Activated CD4-positive, CD25-positive, alpha-beta regulatory T cell (primary cell): Measurements from ENCODE around the gene BPTF.
"Not testable (repeated sequence)": the region's sequence is repeated elsewhere in the genome, so short reads cannot be mapped to it uniquely, and the experiment has no call there.

Experiments used
- DNase-seq, 4 experiments: peaks; one replicate each; lab custom pipeline; 2025; lab: John Stamatoyannopoulos, UW

Gene BPTF

DNA sequence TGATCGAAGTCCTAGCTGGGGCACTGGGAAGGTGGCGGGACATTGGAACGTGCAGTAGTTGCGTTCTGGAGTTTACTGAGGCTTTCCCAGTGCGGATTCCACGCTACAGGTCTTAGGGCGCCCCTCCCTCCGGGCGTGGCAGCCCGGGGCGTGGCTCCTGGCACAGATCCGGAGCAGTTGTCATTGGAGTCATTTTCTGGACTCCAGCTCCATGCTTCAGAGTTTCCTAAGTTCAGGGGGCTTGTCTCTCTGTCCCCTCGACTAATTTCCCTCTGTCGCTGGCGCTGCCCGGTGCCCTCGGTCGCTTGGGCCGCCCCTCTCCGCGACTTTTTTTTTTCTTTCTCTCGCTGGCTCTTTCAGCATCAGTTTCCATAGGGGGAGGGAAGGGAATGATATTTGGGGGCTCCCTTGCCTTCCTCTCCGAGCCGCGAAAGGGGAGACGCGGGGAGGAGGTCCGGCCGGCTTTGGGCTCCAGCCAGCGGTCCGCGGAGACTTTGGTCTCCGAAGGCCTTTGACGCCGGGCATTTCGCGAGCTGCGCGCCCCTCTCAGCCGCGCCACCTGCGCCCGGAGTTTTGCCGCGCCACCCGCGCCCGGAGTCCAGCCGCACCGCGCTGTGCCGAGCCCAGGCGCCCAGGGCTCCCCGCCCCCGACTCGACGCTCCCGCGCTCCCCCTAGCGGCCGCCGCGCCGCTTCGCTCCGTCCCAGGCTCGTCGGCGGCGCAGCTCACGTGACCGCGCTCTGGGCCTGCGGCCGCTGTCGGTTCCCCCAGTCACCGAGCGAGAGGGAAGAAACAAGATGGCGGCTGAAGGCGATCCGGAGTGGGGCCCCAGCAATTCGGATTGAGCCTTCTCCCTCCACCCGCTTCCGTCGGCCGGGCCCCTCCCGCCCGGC lies at the start of gene BPTF:
Gene BPTF, plus strand, starts transcription at position 769 of the 892 bp plus-strand sequence. CDS start 222 bp downstream, outside the sequence.
- peak; percentile 80 to 86 (median 84) for DNase-seq

DNA sequence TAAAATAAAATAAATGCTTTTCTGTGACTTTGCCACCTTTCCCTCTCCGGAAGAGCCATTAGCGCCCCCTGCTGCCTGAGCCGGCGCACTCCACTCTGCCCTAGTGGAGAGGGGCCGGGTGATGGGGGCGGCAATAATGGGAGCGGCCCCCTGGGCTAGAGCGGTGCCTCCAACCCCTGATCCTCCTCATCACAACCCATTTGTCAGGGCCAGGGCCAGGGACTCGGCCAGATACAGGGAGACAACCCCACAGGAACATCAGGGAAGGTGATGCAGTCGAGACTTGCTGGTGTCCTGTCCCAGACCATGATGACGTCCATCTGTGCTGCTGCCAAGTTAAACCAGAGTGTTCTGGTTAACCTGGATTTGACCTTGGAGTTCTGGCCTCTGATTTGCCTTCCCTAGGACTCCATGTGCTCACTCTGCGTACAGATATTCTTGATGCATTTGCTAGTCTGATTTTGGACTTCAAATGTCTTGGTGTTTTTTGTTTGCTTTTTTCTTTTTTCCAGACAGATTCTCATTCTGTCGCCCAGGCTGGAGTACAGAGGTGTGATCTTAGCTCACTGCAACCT lies 46.1 kb upstream of the BPTF start:
- DNase-seq = no peak

DNA sequence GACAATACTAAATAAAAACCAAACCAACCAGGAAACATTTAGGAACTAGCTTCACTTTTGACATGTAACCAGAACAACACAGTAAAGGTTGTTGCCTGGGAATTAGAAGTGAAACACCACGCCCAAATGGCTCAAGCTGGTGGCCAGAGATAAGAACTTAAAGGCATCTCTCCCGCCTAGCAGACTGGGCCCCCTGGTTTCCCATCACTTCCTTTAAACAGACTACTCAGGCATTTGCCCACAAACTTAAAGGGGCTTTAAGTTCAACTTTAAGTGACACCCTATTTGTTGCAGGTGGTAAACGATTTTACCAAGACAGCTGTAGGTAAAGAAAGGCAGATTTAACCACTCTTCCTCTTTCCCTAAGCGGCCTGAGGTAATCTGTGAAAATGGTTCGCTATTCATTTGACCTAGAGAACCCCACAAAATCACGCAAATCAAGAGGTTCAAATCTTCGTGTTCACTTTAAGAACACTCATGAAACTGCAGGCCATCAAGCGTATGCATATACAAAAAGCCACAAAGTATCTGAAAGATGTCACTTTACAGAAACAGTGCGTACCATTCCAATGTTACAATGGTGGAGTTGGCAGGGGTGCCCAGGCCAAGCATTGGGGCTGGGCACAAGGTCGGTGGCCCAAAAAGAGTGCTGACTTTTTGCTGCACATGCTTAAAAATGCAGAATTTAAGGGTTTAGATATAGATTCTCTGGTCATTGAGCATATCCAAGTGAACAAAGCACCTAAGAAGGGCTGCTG lies 40.8 kb upstream of the BPTF start:
- DNase-seq = no peak

- no peak for DNase-seq
Measured at GRCh38 chr17:67785122-67785477, 40.2 kb upstream of the BPTF start.

GRCh38 chr17:67785504-67785903 lies 39.8 kb upstream of the BPTF start:
- DNase-seq = no peak

- DNase-seq = no peak
Measured at GRCh38 chr17:67800495-67800928, 24.8 kb upstream of the BPTF start.

- DNase-seq = no peak
Measured at GRCh38 chr17:67801626-67802175, 23.6 kb upstream of the BPTF start.

GRCh38 chr17:67810464-67810863 lies 14.8 kb upstream of the BPTF start:
- DNase-seq = no peak

DNA sequence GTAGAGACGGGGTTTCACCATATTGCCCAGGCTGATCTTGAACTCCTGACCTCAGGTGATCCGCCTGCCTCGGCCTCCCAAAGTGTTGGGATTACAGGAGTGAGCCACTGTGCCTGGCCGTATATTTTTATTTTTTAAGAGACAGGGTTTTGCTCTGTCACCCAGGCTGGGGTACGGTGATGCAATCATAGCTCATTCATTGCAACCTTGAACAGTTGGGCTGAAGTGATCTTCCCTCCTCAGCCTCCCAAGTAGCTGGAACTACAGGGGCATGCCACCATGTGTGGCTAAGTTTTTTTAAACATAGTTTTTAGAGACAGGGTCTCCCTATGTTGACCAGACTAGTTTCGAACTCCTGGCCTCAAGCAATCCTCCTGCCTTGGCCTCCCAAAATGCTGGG lies 12.9 kb upstream of the BPTF start:
- not testable (repeated sequence) for DNase-seq

DNA sequence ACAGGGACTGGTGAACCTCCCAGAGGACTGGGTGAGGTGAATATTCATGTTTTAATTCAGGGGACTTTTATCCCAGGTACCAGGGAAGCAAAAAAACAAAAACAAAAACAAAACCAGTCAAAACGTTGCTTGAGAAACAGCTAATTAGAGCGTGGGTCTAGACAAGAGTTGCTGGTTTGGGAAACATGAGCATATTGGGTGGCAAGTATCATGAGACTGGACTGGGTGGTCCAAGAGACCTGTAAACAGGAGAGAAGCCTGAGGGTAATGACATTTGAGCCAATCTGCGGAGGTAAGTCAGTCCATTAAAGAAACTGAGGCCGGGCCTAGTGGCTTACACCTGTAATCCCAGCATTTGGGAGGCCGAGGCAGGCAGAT lies 11.5 kb upstream of the BPTF start:
- DNase-seq = no peak

- no peak for DNase-seq
Measured at GRCh38 chr17:67818110-67819002, 6.9 kb upstream of the BPTF start.

DNA sequence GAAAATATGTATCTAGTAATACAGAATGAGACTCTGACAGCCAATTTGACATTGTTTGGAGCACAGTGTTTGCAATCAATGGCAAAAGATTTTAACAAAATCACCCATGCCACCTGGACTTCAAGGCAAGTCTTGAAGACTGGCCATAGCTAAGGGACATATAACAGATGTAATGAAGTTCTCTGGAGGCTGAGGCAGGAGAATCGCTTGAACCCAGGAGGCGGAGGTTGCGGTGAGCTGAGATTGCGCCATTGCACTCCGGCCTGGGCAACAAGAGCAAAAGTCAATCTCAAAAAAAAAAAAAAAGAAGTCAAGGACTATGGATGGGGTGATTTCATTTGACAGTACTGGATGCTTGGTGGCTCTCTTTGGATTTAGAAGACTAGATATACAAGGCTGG lies 5.6 kb upstream of the BPTF start:
- DNase-seq = no peak

DNA sequence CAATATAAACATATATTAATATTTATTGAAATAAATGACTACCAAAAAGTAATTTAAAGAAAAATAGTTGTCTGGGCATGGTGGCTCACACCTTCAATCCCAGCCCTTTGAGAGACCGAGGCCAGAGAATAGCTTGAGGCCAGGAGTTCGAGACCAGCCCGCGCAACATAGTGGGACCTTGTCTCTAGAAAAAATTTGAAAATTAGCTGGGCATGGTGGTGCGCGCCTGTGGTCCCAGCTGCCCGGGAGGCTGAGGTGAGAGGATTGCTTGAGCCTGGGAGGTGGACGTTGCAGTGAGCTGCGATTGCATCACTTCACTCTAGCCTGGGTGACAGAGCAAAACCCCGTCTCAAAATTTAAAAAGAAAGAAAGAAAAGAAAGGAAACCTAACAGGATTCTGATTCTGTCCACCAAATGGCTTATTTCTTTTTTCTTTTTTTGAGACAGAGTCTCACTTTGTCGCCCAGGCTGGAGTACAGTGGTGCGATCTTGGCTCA lies 3.4 kb upstream of the BPTF start:
- DNase-seq = no peak

GRCh38 chr17:67825627-67826601 lies 611 bp downstream of the BPTF start:
- DNase-seq = peak in 3 of 4 experiments; percentile 14 to 42 (median 38)

- peak; percentile 11 to 26 (median 16) for DNase-seq
Measured at GRCh38 chr17:67829331-67829730, 4.0 kb downstream of the BPTF start.

DNA sequence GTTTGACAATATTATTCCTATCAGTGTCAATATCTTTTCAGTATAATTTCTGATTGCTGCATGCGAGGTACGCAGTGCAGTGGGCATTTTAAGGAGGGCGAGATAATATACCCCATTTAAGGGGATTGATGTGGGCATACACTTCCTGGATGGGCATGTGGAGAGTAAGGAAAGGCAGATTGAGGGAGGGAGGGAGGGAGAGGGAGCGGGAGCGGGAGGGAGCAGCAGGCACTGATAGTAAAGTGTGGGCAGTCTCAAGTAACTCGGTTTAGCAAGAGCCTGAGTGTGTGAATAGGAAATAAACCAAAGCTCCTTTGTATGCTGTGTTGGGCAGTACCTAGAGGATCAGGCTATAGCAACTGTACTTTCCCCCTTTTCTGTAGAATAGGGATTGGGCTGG lies 5.1 kb downstream of the BPTF start:
- no peak for DNase-seq

- no peak for DNase-seq
Measured at GRCh38 chr17:67831268-67831667, 6.0 kb downstream of the BPTF start.

- DNase-seq = no peak
Measured at GRCh38 chr17:67833134-67833533, 7.8 kb downstream of the BPTF start.

DNA sequence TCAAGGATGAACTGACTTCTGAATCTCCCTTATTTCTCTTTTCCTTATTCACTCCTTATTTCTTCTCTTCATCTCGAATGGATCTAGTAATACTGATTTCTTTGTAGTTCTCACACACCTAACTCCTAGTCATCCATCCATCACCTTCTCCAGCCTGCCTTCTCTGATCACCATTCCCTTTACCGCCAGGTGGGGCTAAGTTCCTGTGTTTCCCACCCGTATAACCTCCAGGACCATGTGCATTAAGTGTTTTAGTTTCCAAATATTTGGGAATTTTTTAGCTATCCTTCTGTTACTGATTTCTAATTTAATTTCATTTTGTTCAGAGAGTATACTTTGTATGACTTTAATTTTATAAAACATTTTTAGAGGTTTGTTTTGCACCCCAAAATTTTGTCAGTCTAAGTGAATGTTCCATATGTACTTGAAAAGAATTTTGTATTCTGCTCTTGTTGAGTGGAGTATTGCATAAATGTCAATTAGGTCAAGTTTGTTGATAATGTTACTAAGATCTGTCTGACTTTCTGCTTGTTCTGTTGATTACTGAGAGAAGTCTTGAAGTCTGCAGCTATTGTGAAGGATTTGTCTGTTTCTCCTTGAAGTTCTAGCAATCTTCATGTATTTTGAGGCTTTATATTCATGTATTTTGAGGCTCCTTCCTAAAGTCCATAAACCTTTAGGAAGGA lies 8.8 kb downstream of the BPTF start:
- no peak for DNase-seq
